ENCODE data around the gene SPATA2. TPM values are rescaled to one million over a fixed set of nuclear protein-coding genes. Genes with fewer than 3 reads are reported as not detected.

SPATA2 gene
- total RNA-seq, 4 donors from 2014 or later, result 2.7 to 7.2 (median 4.9) TPM

DNA sequence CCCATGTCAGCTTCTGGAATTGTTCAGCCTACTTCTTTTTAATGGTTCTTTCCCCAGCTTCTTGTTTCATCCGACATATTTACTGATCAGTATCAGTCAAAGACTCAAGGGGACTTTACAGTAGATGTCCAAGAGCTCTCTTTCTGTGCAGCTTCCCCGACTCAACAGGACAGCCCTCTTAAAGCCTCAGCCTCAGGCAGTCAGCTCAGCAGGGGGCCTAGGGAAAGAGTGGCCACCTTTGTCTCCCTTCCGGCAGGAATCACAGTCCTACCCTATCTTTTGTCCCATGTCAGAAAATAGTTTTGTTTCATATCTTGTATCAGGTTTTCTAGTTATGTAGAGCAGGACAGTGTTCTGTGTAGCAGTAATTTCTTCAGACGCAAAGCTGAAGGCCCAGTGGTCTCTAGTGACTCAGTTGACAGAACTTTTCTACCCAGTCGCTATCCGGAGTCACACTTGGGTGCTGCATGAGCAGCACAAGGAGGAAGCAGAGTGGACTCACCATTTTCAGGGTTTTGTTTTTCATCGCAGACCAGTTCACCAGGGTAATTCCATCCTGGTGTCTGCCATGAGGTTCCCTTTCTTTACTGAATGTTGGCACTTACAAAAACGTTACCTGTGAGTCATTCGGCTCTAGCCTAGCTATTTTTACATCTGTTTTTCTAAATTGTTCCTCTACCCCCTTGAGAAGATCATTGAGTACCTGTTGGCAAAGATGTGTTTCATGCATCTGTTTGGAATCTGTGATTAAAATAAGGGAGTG lies 47.7 kb downstream of the SPATA2 start:
- Histone ChIP-seq H3K9me3 (no peaks in the 10 kb centered on the region), H3K27ac (no peak overlapping the region), H3K4me3 (no peak overlapping the region), H3K36me3 (peaks cover 0 to 85% of the 10 kb centered on the region in 2 donors), H3K27me3 (no peaks in the 10 kb centered on the region), H3K4me1 (peaks cover 0 to 18% (median 0%) of the 10 kb centered on the region in 3 donors)
- no peak for ATAC-seq
- 72 to 75% methylated on average over 6 to 7 of the region's 9 CpGs for WGBS, 2 donors (ENCODE audit: low coverage in 1 of 2)
- TF ChIP-seq POLR2AphosphoS5 (IDR thresholded peaks at IDR 0.05) (no peak), POLR2A (IDR thresholded peaks at IDR 0.05) (no peak), EP300 (IDR thresholded peaks at IDR 0.05) (no peak)
- TF ChIP-seq, protein P1, sequence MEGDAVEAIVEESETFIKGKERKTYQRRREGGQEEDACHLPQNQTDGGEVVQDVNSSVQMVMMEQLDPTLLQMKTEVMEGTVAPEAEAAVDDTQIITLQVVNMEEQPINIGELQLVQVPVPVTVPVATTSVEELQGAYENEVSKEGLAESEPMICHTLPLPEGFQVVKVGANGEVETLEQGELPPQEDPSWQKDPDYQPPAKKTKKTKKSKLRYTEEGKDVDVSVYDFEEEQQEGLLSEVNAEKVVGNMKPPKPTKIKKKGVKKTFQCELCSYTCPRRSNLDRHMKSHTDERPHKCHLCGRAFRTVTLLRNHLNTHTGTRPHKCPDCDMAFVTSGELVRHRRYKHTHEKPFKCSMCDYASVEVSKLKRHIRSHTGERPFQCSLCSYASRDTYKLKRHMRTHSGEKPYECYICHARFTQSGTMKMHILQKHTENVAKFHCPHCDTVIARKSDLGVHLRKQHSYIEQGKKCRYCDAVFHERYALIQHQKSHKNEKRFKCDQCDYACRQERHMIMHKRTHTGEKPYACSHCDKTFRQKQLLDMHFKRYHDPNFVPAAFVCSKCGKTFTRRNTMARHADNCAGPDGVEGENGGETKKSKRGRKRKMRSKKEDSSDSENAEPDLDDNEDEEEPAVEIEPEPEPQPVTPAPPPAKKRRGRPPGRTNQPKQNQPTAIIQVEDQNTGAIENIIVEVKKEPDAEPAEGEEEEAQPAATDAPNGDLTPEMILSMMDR (IDR thresholded peaks at IDR 0.05), result no peak

DNA sequence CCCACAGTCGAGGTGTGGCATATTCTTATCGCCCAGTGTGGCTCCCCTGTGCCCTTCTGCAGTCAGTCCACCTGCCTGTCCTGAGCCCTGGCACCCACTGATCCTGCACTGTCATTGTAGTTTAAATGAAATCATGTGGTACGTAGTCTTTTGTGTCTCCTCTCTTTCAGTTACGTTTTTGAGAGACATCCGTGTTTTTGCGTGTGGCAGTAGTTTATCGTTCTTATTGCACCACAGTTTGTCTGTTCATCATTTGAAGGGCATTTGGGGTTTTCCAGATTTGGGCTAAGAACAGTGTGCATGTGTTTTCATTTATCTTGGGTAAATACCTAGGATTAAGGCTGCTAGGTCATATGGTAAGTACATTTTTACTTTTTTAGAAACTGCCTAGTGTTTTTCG lies 49.3 kb downstream of the SPATA2 start:
- 87 to 95% methylated on average over 7 to 8 of the region's 8 CpGs for WGBS, 2 donors (ENCODE audit: low coverage in 1 of 2)
- peaks cover 0 to 88% of the 10 kb centered on the region in 2 donors for H3K36me3 ChIP-seq

DNA sequence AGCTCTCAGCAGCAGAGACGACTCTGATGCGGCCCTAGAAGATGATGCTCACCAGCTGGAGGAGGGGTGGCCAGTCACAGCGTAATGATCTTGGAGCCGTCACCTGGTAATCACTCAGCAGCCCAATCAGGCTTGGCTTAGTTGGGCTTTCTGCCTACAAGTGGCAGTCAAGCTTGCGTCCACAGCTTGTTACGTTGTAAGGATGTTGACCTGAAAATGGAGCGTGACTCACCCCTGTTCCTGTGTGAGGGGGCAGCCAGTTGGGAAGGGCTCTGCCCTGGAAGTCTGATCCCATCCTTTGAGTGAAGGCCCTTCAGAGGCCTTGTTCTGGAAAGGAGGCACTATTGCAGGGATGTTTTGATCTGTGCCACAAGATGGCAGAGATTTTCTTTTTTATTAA lies 49.8 kb downstream of the SPATA2 start:
- Histone ChIP-seq H3K4me3 (no peak overlapping the region), H3K36me3 (peaks cover 0 to 89% of the 10 kb centered on the region in 2 donors), H3K27me3 (no peaks in the 10 kb centered on the region), H3K27ac (no peak overlapping the region), H3K4me1 (peaks cover 0 to 18% (median 0%) of the 10 kb centered on the region in 3 donors), H3K9me3 (no peaks in the 10 kb centered on the region)
- ATAC-seq, result no peak
- WGBS, 2 donors (ENCODE audit: low coverage in 1 of 2), result 79% methylated on average over 6 of the region's 7 CpGs; no CpG with 5 or more reads in 1 of the 2 donors
- TF ChIP-seq EP300 (IDR thresholded peaks at IDR 0.05) (no peak), POLR2A (IDR thresholded peaks at IDR 0.05) (no peak), POLR2AphosphoS5 (IDR thresholded peaks at IDR 0.05) (no peak)
- TF ChIP-seq, protein P1 (IDR thresholded peaks at IDR 0.05), result no peak

More for the DNA sequence above, 49.3 kb downstream of the SPATA2 start:
- Histone ChIP-seq H3K27me3 (no peaks in the 10 kb centered on the region), H3K4me1 (peaks cover 0 to 18% (median 0%) of the 10 kb centered on the region in 3 donors), H3K4me3 (no peak overlapping the region), H3K9me3 (no peaks in the 10 kb centered on the region), H3K27ac (no peak overlapping the region)
- no peak for ATAC-seq
- no peak for TF ChIP-seq POLR2AphosphoS5 (IDR thresholded peaks at IDR 0.05)
- TF ChIP-seq, protein P1 (IDR thresholded peaks at IDR 0.05), result no peak
- no peak for TF ChIP-seq EP300 (IDR thresholded peaks at IDR 0.05)
- no peak for TF ChIP-seq POLR2A (IDR thresholded peaks at IDR 0.05)

DNA sequence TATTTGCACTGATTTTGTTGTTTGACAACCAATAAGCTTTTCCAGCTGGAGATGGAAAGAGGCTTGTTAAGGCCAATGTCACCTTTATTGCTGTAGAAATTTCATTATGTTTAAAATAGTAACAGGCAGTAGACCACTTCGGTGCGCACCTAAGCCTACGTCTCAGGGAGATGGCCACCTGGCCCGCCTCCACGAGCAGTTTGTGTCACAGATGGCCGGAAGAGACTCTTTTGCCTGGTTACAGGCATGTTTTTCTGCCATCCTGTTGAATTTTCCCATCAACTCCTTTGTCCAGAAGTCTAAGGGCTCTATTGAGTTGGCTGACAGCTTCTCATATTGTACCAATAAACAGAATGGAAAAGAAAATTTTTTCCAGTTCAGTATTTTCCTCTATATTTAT lies 51.7 kb downstream of the SPATA2 start:
- H3K36me3 ChIP-seq, result peaks cover 0 to 89% of the 10 kb centered on the region in 2 donors
- 87 to 92% methylated on average over 5 to 6 of the region's 6 CpGs for WGBS, 2 donors (ENCODE audit: low coverage in 1 of 2)
- TF ChIP-seq POLR2A (IDR thresholded peaks at IDR 0.05) (no peak), EP300 (IDR thresholded peaks at IDR 0.05) (no peak), POLR2AphosphoS5 (IDR thresholded peaks at IDR 0.05) (no peak)
- TF ChIP-seq, protein P1 (IDR thresholded peaks at IDR 0.05), result no peak

More for the DNA sequence above, 51.7 kb downstream of the SPATA2 start:
- H3K4me1 ChIP-seq, result peaks cover 0 to 12% (median 0%) of the 10 kb centered on the region in 3 donors
- ATAC-seq, result no peak
- H3K27ac ChIP-seq, result no peak overlapping the region
- no peak overlapping the region for H3K4me3 ChIP-seq
- H3K9me3 ChIP-seq, result no peaks in the 10 kb centered on the region
- no peaks in the 10 kb centered on the region for H3K27me3 ChIP-seq
